Neural progenitor cell (in vitro differentiated cells): ENCODE measurements around the gene SULT1A2.

ENCODE experiments used
- CTCF ChIP-seq: fragments of 200-600 bp; sonication (generic); IDR thresholded peaks from 2 replicates; pipeline ENCODE4 v1.5.1; 2017; ENCODE audit warnings: antibody characterized with exemption, mild to moderate bottlenecking
- EZH2 ChIP-seq: fragments of 200-600 bp; sonication (generic); IDR thresholded peaks from 2 replicates; pipeline ENCODE4 v1.6.1; 2017; ENCODE audit warnings: antibody characterized with exemption, mild to moderate bottlenecking, moderate library complexity
- EZH2phosphoT487 ChIP-seq: fragments of 200-600 bp; sonication (generic); IDR thresholded peaks from 2 replicates; pipeline ENCODE4 v1.6.1; 2017; ENCODE audit warnings: antibody characterized with exemption

- no peak for TF ChIP-seq CTCF
- TF ChIP-seq EZH2: no peak
- no peak for TF ChIP-seq EZH2phosphoT487
These were observed at the start of gene SULT1A2 for GRCh38 chr16:28596840-28597691.
